OCI-LY7 (cell line): ENCODE measurements around the gene TMEM234.

Source experiments
- EZH2phosphoT487 ChIP-seq: fragments of 200-600 bp; sonication (generic); IDR thresholded peaks from 2 replicates; pipeline ENCODE4 v1.6.1; 2018; ENCODE audit warnings: low read depth, borderline replicate concordance, mild to moderate bottlenecking, mixed run types, antibody characterized with exemption, low read length, moderate library complexity, mixed read lengths
- TF ChIP-seq, protein P1 (sequence below): fragments of 200-600 bp; sonication (generic); conservative IDR thresholded peaks from 2 replicates; pipeline ENCODE4 v1.5.1; 2014; ENCODE audit warnings: mild to moderate bottlenecking, antibody characterized with exemption, low read length, moderate library complexity, mixed read lengths

DNA sequence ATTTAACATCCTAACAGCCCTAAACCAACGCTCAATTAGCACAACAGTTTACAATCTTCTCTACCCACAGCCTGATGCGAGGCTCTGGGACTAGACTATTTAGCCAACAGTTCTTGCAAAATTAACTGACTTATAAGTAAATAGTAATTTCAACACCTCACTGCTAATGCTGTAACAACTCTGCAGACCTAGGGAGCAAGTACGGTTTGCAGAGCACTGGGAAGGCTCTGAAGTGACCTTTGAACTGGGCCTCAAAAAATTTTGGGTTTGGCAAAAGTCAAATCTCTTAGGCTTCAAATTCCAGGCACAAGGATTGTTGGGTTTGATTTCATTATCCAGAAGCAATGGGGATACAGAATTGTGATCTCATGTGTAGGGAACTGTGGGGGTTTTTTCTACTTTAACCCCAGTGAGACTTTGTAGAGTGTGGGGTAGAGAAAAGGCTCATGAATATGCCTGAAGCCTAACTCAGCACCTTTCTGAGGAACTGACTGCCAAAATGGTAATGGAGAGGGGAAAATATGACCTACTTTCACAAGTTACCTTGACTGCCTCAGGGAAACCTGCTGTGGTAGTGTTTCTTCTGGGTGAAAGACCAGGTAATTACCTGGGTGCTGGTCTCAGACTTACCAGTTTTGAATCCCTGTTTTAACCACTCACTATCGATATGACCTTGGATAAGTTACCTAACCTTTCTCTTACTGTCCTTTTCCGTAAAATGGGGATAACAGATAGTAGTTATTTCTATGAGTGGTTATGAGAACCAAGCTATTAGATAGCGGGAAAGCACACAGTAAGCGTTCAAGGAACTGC lies 43.6 kb downstream of the TMEM234 start:
- TF ChIP-seq, protein P1, sequence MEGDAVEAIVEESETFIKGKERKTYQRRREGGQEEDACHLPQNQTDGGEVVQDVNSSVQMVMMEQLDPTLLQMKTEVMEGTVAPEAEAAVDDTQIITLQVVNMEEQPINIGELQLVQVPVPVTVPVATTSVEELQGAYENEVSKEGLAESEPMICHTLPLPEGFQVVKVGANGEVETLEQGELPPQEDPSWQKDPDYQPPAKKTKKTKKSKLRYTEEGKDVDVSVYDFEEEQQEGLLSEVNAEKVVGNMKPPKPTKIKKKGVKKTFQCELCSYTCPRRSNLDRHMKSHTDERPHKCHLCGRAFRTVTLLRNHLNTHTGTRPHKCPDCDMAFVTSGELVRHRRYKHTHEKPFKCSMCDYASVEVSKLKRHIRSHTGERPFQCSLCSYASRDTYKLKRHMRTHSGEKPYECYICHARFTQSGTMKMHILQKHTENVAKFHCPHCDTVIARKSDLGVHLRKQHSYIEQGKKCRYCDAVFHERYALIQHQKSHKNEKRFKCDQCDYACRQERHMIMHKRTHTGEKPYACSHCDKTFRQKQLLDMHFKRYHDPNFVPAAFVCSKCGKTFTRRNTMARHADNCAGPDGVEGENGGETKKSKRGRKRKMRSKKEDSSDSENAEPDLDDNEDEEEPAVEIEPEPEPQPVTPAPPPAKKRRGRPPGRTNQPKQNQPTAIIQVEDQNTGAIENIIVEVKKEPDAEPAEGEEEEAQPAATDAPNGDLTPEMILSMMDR, result no peak
- TF ChIP-seq EZH2phosphoT487, result no peak
